Lung (tissue), 12 donors: ENCODE measurements around the gene PTPN14. TPM values are rescaled to one million over a fixed set of nuclear protein-coding genes. Genes with fewer than 3 reads are reported as not detected.

Experiments used
- ATAC-seq: fragments of 200-7000 bp; cut with Tn5 transposase; one replicate; pipeline ENCODE4 v1.9.1; 2020; ENCODE audit warnings: moderate number of reproducible peaks; ENCODE audit not compliant: insufficient read depth, low FRiP score
- DNase-seq, 3 donors: peaks; one replicate each; pipeline ENCODE4 v3.0.0-alpha.2; 2013 to 2017
- H3K27ac ChIP-seq, 2 donors: one replicate each; pipeline ENCODE4 v1.5.1; 2013; ENCODE audit warnings: mild to moderate bottlenecking in 2 of 2, moderate library complexity in 2 of 2, control low read depth in 1 of 2, inconsistent platforms in 1 of 2, low read depth in 1 of 2, low read length in 1 of 2
- H3K27me3 ChIP-seq, 3 donors: one replicate each; pipeline ENCODE4 v1.5.1; 2013; ENCODE audit warnings: low read length in 2 of 3; ENCODE audit not compliant: control insufficient read depth in 3 of 3, insufficient read depth in 3 of 3
- H3K36me3 ChIP-seq, 4 donors: one replicate each; pipeline ENCODE4 v1.5.1; 2013; ENCODE audit warnings: low read length in 4 of 4, mild to moderate bottlenecking in 1 of 4, moderate library complexity in 1 of 4; ENCODE audit not compliant: control insufficient read depth in 4 of 4, insufficient read depth in 4 of 4
- H3K4me1 ChIP-seq, 5 donors: one replicate each; pipeline ENCODE4 v1.5.1; 2013; ENCODE audit warnings: low read length in 5 of 5, mild to moderate bottlenecking in 2 of 5, moderate library complexity in 1 of 5; ENCODE audit not compliant: control insufficient read depth in 5 of 5, insufficient read depth in 5 of 5
- H3K4me3 ChIP-seq: one replicate; pipeline ENCODE4 v1.5.1; 2013; ENCODE audit warnings: mild to moderate bottlenecking, control low read depth, moderate library complexity
- H3K9ac ChIP-seq, 2 donors: one replicate each; pipeline ENCODE4 v1.5.1; 2013; ENCODE audit warnings: low read length in 2 of 2, control low read depth in 1 of 2; ENCODE audit not compliant: insufficient read depth in 1 of 2
- H3K9me3 ChIP-seq, 4 donors: one replicate each; pipeline ENCODE4 v1.5.1; 2013; ENCODE audit warnings: low read length in 3 of 4, mild to moderate bottlenecking in 1 of 4, moderate library complexity in 1 of 4; ENCODE audit not compliant: control insufficient read depth in 4 of 4, insufficient read depth in 3 of 4
- CTCF ChIP-seq: IDR thresholded peaks from 2 replicates; pipeline ENCODE4 v1.5.1; 2012; ENCODE audit warnings: mild to moderate bottlenecking; ENCODE audit errors: control extremely low read depth, extremely low read depth
- WGBS, 2 donors: extraction: QIAGEN DNeasy Blood & Tissue Kit; methylation state at CpG; one replicate each; pipeline ENCODE4 v1.1.7; 2013; 5-methylcytosine and 5-hydroxymethylcytosine counted together
- polyA plus RNA-seq, 2 donors: library from polyadenylated mRNA; stranded (reverse); fragments of 200-250 nt; gene quantifications; one replicate each; pipeline ENCODE4 v1.2.1, GENCODE V29; 2013
- total RNA-seq, 2 donors: library from RNA; depleted of rRNA in 1 of 2; stranded (reverse); fragments of >200 nt in 1 of 2; gene quantifications; one replicate each; pipeline ENCODE4 v1.2.1, GENCODE V29; 2014 to 2021
- donor health status: control.
- donor health status: control.
- donor health status: Bipolar disorder and iron deficiency.
- donor health status: healthy.
- donor health status: DM: yes; HTN: yes; CAD: no.

The PTPN14 gene
- total and polyA plus RNA-seq, 4 donors, result 4.4 to 43.2 (median 15.2) TPM

GRCh38 chr1:214505134-214505533 lies 46.3 kb downstream of the PTPN14 start:
- no peak for ATAC-seq
- no peak overlapping the region for H3K9ac ChIP-seq
- no peaks in the 10 kb centered on the region for H3K9me3 ChIP-seq
- DNase-seq, result no peak
- no peaks in the 10 kb centered on the region for H3K27me3 ChIP-seq
- no peaks in the 10 kb centered on the region for H3K36me3 ChIP-seq
- H3K4me1 ChIP-seq, result peaks cover 0 to 4% (median 0%) of the 10 kb centered on the region in 5 donors
- WGBS, 2 donors, result 92 to 95% methylated on average over 8 of the region's 8 CpGs
- no peak overlapping the region for H3K4me3 ChIP-seq
- no peak for TF ChIP-seq CTCF
- H3K27ac ChIP-seq, result no peak overlapping the region

- no peak overlapping the region for H3K27ac ChIP-seq
- no peaks in the 10 kb centered on the region for H3K27me3 ChIP-seq
- TF ChIP-seq CTCF, result no peak
- H3K9me3 ChIP-seq, result no peaks in the 10 kb centered on the region
- DNase-seq (no peak), ATAC-seq (no peak)
- no peaks in the 10 kb centered on the region for H3K36me3 ChIP-seq
- no peak overlapping the region for H3K4me3 ChIP-seq
- no peak overlapping the region for H3K9ac ChIP-seq
- peaks cover 0 to 4% (median 0%) of the 10 kb centered on the region in 5 donors for H3K4me1 ChIP-seq
- WGBS, 2 donors, result 93% methylated on average over 5 of the region's 5 CpGs
Measured at GRCh38 chr1:214504330-214504729, 47.1 kb downstream of the PTPN14 start.

- WGBS, 2 donors, result 79 to 91% methylated on average over 4 of the region's 4 CpGs
- no peak for ATAC-seq
- no peak for TF ChIP-seq CTCF
- no peaks in the 10 kb centered on the region for H3K27me3 ChIP-seq
- H3K4me3 ChIP-seq, result no peak overlapping the region
- no peak overlapping the region for H3K9ac ChIP-seq
- no peak for DNase-seq
- no peak overlapping the region for H3K27ac ChIP-seq
- H3K4me1 ChIP-seq, result peaks cover 0 to 4% (median 0%) of the 10 kb centered on the region in 5 donors
- H3K36me3 ChIP-seq, result no peaks in the 10 kb centered on the region
- no peaks in the 10 kb centered on the region for H3K9me3 ChIP-seq
Measured at GRCh38 chr1:214503553-214503952, 47.8 kb downstream of the PTPN14 start.
